DND-41 (cell line): ENCODE results near the gene CHRM5.

Experiments
- ATAC-seq: fragments of 200-7000 bp; cut with Tn5 transposase; 3 replicates; pipeline ENCODE4 v1.9.1; 2021; ENCODE audit warnings: low read depth; ENCODE audit not compliant: insufficient read depth
- DNase-seq: peaks from one replicate; pipeline ENCODE4 v3.0.0-alpha.2; 2020
- H2AFZ ChIP-seq: 2 replicates; pipeline ENCODE4 v1.6.0; 2012; ENCODE audit warnings: low read depth, low read length
- H3K27ac ChIP-seq: 2 replicates; pipeline ENCODE4 v1.5.1; 2012; ENCODE audit warnings: low read length, inconsistent platforms
- H3K27me3 ChIP-seq: fragments of 200-600 bp; sonication (generic); 2 replicates; pipeline ENCODE4 v1.6.0; 2012; ENCODE audit warnings: low read length, mild to moderate bottlenecking, inconsistent platforms; ENCODE audit not compliant: insufficient read depth, poor library complexity
- H3K36me3 ChIP-seq: 2 replicates; pipeline ENCODE4 v1.5.1; 2012; ENCODE audit warnings: low read length, inconsistent platforms; ENCODE audit not compliant: insufficient read depth
- H3K4me1 ChIP-seq: 2 replicates; pipeline ENCODE4 v1.5.1; 2012; ENCODE audit warnings: mild to moderate bottlenecking, low read length; ENCODE audit not compliant: insufficient read depth
- H3K4me2 ChIP-seq: 2 replicates; pipeline ENCODE4 v1.6.0; 2012; ENCODE audit warnings: mild to moderate bottlenecking, moderate library complexity, low read length, inconsistent platforms; ENCODE audit not compliant: insufficient read depth
- H3K4me3 ChIP-seq, 2 experiments: fragments of 200-600 bp in 1 of 2; shearing (Covaris generic) in 1 of 2; 2 replicates each; pipeline ENCODE4 v1.5.1; 2012 to 2016; ENCODE audit warnings: inconsistent platforms in 2 of 2, low read length in 2 of 2, mild to moderate bottlenecking in 2 of 2, low read depth in 1 of 2, moderate library complexity in 1 of 2
- H3K79me2 ChIP-seq: 2 replicates; pipeline ENCODE4 v1.6.0; 2012; ENCODE audit warnings: low read length, inconsistent platforms; ENCODE audit not compliant: insufficient read depth
- H3K9ac ChIP-seq: 2 replicates; pipeline ENCODE4 v1.6.0; 2012; ENCODE audit warnings: low read depth, mild to moderate bottlenecking, inconsistent platforms, low read length, moderate library complexity
- H3K9me3 ChIP-seq: 2 replicates; pipeline ENCODE4 v1.5.1; 2012; ENCODE audit warnings: low read length, moderate library complexity, mild to moderate bottlenecking, inconsistent platforms; ENCODE audit not compliant: insufficient read depth, severe bottlenecking
- H4K20me1 ChIP-seq: 2 replicates; pipeline ENCODE4 v1.6.0; 2012; ENCODE audit warnings: low read length; ENCODE audit not compliant: insufficient read depth
- CTCF ChIP-seq: IDR thresholded peaks from 2 replicates; pipeline ENCODE4 v1.5.1; 2012; ENCODE audit warnings: borderline replicate concordance, low read length, moderate library complexity, mild to moderate bottlenecking; ENCODE audit not compliant: poor library complexity, severe bottlenecking; ENCODE audit errors: extremely low read depth
- EZH2 ChIP-seq: IDR thresholded peaks from 3 replicates; pipeline ENCODE4 v1.6.1; 2012; ENCODE audit warnings: borderline replicate concordance, low read depth, mild to moderate bottlenecking, moderate library complexity, low read length, inconsistent platforms; ENCODE audit not compliant: severe bottlenecking

CHRM5 gene

GRCh38 chr15:34025252-34025651 lies 57.0 kb downstream of the CHRM5 start:
- ATAC-seq = no peak

DNA sequence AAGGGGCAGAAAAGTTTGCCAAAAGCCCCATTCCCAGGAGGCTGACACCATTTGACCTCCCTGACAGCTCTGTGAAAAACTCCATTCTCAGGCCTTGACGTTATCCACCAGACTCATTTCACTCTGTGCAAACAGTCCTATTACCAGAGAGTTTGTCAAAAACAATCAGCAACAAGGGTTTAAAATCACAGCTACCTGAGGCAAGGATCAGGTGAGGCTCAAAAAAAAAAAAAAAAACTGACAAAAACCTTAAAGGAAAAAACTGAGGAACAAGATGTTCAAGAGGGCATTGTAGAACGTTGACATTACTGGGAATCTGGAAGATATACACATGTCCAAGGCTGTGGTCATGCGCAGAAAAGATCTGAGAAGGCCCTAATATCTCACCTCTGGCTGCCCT lies 59.3 kb downstream of the CHRM5 start:
- Histone ChIP-seq H3K9ac (no peak overlapping the region), H2AFZ (no peak overlapping the region), H3K9me3 (no peaks in the 10 kb centered on the region), H3K79me2 (no peaks in the 10 kb centered on the region; the same call in 1 of the 2 replicates), H4K20me1 (no peaks in the 10 kb centered on the region), H3K27me3 (no peaks in the 10 kb centered on the region), H3K36me3 (no peaks in the 10 kb centered on the region), H3K4me2 (no peak overlapping the region), H3K27ac (no peak overlapping the region), H3K4me1 (no peaks in the 10 kb centered on the region), H3K4me3 (no peak overlapping the region)
- DNase-seq (no peak), ATAC-seq (no peak)
- TF ChIP-seq EZH2 (no peak), CTCF (no peak)

More at GRCh38 chr15:34025252-34025651, 57.0 kb downstream of the CHRM5 start:
- H4K20me1 ChIP-seq = no peaks in the 10 kb centered on the region
- H3K27me3 ChIP-seq = no peaks in the 10 kb centered on the region
- TF ChIP-seq CTCF (no peak), EZH2 (no peak)
- H3K27ac ChIP-seq = no peak overlapping the region
- H3K4me1 ChIP-seq = no peaks in the 10 kb centered on the region
- H3K9me3 ChIP-seq = no peaks in the 10 kb centered on the region
- no peak overlapping the region for H3K4me2 ChIP-seq
- H3K36me3 ChIP-seq = no peaks in the 10 kb centered on the region
- no peak overlapping the region for H3K9ac ChIP-seq
- H3K79me2 ChIP-seq = no peaks in the 10 kb centered on the region; the same call in 1 of the 2 replicates
- H2AFZ ChIP-seq = no peak overlapping the region
- H3K4me3 ChIP-seq = no peak overlapping the region
- DNase-seq = no peak

GRCh38 chr15:34031987-34032760 lies 63.9 kb downstream of the CHRM5 start:
- peaks cover 2% of the 10 kb centered on the region; the same call in 1 of the 2 replicates for H3K4me1 ChIP-seq
- H3K27me3 ChIP-seq = no peaks in the 10 kb centered on the region
- H3K9ac ChIP-seq = no peak overlapping the region
- no peaks in the 10 kb centered on the region; the same call in 1 of the 2 replicates for H3K79me2 ChIP-seq
- TF ChIP-seq CTCF (no peak), EZH2 (no peak)
- no peak overlapping the region for H3K27ac ChIP-seq
- no peak overlapping the region for H3K4me3 ChIP-seq
- no peak for DNase-seq
- no peaks in the 10 kb centered on the region for H4K20me1 ChIP-seq
- H3K4me2 ChIP-seq = no peak overlapping the region
- H3K36me3 ChIP-seq = no peaks in the 10 kb centered on the region
- no peak overlapping the region for H2AFZ ChIP-seq
- no peak for ATAC-seq
- no peaks in the 10 kb centered on the region for H3K9me3 ChIP-seq
